Activated T-helper 17 cell treated with anti-CD3 and anti-CD28 coated beads, Interleukin-2, amount 50 U/mL, for 72 hours (primary cell): ENCODE results near the gene HUNK. TPM values are rescaled to one million over a fixed set of nuclear protein-coding genes. Genes with fewer than 3 reads are reported as not detected.
"Not testable (repeated sequence)": the region's sequence is repeated elsewhere in the genome, so short reads cannot be mapped to it uniquely, and the experiment has no call there.

Experiments
- ATAC-seq: fragments of 150-1000 bp; cut with Tn5 transposase; replicated peaks from 2 replicates; pipeline ENCODE4 v1.10.0; 2021; ENCODE audit warnings: mild to moderate bottlenecking, moderate library complexity
- H3K27ac Mint-ChIP-seq: one replicate; pipeline ENCODE4 v1.8.0; 2022; ENCODE audit warnings: mixed read lengths
- H3K27me3 Mint-ChIP-seq: one replicate; pipeline ENCODE4 v1.8.0; 2022; ENCODE audit warnings: mixed read lengths
- H3K36me3 Mint-ChIP-seq: one replicate; pipeline ENCODE4 v1.8.0; 2022; ENCODE audit warnings: low read depth, mild to moderate bottlenecking, mixed read lengths
- H3K4me1 Mint-ChIP-seq: one replicate; pipeline ENCODE4 v1.8.0; 2022; ENCODE audit warnings: mixed read lengths
- H3K4me3 Mint-ChIP-seq: one replicate; pipeline ENCODE4 v1.8.0; 2022; ENCODE audit warnings: mild to moderate bottlenecking, mixed read lengths
- H3K9me3 Mint-ChIP-seq: one replicate; pipeline ENCODE4 v1.8.0; 2022; ENCODE audit warnings: mixed read lengths
- total RNA-seq, 2 donors: library from RNA; stranded (reverse); gene quantifications; one replicate each; pipeline ENCODE4 v1.2.3, GENCODE V29; 2022

HUNK gene
- total RNA-seq, 2 donors from 2014 or later, result 0.61 to 0.85 TPM

DNA sequence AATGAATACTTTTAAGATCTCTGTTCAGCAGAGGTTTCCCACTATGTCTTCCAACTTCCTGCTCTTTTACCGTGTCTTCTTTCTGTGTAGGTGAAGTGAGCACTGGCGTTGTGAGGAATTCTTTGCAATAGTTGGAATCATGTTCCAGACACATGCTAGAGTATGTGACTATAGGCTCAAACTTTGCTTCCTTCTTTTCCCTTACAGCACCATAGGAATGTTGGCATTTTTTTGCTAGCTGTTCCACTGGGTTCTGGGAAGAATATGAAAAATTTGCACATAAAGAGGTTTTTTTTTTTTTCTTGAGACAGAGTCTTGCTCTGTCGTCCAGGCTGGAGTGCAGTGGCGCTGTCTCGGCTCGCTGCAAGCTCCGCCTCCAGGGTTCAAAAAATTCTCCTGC is 15.7 kb upstream of the HUNK start:
- Mint-ChIP-seq H3K27me3 (peaks cover 4% of the 10 kb centered on the region), H3K4me3 (no peak overlapping the region), H3K4me1 (no peaks in the 10 kb centered on the region), H3K27ac (no peak overlapping the region), H3K9me3 (no peaks in the 10 kb centered on the region), H3K36me3 (no peaks in the 10 kb centered on the region)
- ATAC-seq, result no peak

- H3K4me1 Mint-ChIP-seq, H3K9me3 Mint-ChIP-seq, H3K27me3 Mint-ChIP-seq, ATAC-seq, H3K36me3 Mint-ChIP-seq, H3K27ac Mint-ChIP-seq, H3K4me3 Mint-ChIP-seq: not testable (repeated sequence)
These were observed 15.2 kb upstream of the HUNK start for GRCh38 chr21:31857631-31858030.

- peaks cover 7% of the 10 kb centered on the region for H3K27me3 Mint-ChIP-seq
- no peaks in the 10 kb centered on the region for H3K36me3 Mint-ChIP-seq
- no peaks in the 10 kb centered on the region for H3K4me1 Mint-ChIP-seq
- H3K27ac Mint-ChIP-seq, result no peak overlapping the region
- H3K4me3 Mint-ChIP-seq, result no peak overlapping the region
- ATAC-seq, result no peak
- no peaks in the 10 kb centered on the region for H3K9me3 Mint-ChIP-seq
These were observed 12.0 kb upstream of the HUNK start for GRCh38 chr21:31860851-31861250.

DNA sequence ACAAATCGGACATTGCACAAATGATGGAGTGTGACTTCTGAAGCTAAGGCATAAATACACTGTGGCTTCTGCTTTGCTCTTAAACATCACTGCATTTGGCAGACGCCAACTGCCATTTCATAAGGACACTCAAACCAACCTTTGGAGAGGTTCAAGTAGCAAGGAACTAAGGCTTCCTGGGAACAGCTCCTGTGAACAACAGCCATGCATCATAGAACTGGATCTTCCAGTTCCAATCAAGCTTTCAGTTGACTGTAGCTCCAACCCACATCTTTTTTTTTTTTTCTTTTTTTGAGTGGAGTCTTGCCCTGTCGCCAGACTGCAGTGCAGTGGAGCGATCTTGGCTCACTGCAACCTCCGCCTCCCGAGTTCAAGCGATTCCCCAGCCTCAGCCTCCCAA is 10.7 kb upstream of the HUNK start:
- Mint-ChIP-seq H3K4me3 (no peak overlapping the region), H3K27me3 (peaks cover 7% of the 10 kb centered on the region), H3K27ac (no peak overlapping the region), H3K4me1 (no peaks in the 10 kb centered on the region), H3K36me3 (no peaks in the 10 kb centered on the region), H3K9me3 (no peaks in the 10 kb centered on the region)
- ATAC-seq, result no peak

DNA sequence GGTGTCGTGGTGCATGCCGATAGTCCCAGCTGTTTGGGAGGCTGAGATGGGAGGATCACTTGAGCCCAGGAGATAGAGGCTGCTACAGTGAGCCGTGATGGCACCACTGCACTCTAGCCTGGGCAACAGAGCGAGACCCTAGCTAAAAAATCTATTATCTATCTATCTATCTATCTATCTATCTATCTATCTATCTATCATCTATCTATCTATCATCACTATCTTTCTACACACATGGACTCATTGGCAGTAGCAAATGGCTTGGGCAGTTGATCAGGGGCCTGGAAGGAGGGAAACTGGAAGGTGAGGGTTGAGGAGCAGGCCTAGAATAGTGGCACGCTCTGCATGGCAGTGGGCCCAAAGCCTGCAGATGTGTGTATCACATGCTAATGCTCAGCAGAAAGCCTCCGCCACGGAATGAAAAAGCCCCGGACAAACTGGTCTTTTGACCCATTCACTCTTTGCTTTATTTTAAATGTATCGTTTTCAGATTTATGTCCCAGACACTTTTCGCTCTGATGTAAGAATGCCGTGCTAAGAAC is 7.3 kb upstream of the HUNK start:
- no peaks in the 10 kb centered on the region for H3K4me1 Mint-ChIP-seq
- no peaks in the 10 kb centered on the region for H3K9me3 Mint-ChIP-seq
- H3K36me3 Mint-ChIP-seq, result no peaks in the 10 kb centered on the region
- H3K4me3 Mint-ChIP-seq, result no peak overlapping the region
- peaks cover 15% of the 10 kb centered on the region for H3K27me3 Mint-ChIP-seq
- no peak for ATAC-seq
- no peak overlapping the region for H3K27ac Mint-ChIP-seq

DNA sequence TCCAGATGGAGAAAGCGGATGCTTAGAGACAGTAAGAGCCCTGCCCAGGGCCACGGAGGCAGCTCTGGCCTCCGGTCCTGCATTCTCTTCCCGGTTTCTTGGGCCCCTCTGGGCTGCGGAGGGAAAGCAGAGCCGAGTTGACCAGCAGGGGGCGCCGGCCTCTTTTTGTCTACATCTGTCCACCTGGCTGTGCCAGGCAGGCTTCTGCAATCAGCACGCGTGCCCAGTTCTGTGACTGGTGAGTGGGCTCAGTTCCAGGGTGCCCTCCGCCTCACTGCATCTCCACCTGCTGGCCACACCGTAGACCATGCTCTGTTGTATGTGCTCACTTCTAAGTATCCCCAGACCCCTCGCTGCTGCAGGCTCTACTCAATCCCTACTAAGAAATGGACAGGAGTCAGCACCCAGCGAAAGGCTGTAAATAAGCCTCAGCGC is 6.7 kb upstream of the HUNK start:
- ATAC-seq, result peak; percentile 83
- Mint-ChIP-seq H3K27me3 (peaks cover 13% of the 10 kb centered on the region), H3K4me3 (no peak overlapping the region), H3K4me1 (no peaks in the 10 kb centered on the region), H3K9me3 (no peaks in the 10 kb centered on the region), H3K36me3 (no peaks in the 10 kb centered on the region), H3K27ac (no peak overlapping the region)

DNA sequence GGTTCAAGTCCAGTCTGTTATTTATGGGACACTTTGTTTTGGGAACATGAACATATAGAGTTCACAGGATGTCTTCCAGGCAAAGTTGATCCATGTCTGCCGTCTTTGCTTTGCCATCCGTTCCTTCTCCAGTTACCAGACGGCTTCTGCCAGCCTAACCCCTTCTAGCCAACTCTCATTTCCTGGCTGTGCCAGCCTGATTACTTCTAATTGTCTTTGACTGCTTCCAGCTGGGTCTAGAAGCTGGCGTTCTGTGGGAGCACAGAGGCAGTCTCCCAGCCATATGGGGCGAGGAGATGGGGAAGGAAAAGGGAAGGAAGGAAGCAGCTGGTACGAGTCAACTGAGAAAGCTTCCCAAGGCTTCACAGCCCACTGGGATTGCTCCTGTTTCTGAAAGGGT is 3.1 kb upstream of the HUNK start:
- Mint-ChIP-seq H3K4me3 (no peak overlapping the region), H3K27me3 (peaks cover 29% of the 10 kb centered on the region), H3K9me3 (no peaks in the 10 kb centered on the region), H3K27ac (no peak overlapping the region), H3K36me3 (no peaks in the 10 kb centered on the region), H3K4me1 (no peaks in the 10 kb centered on the region)
- ATAC-seq, result no peak

DNA sequence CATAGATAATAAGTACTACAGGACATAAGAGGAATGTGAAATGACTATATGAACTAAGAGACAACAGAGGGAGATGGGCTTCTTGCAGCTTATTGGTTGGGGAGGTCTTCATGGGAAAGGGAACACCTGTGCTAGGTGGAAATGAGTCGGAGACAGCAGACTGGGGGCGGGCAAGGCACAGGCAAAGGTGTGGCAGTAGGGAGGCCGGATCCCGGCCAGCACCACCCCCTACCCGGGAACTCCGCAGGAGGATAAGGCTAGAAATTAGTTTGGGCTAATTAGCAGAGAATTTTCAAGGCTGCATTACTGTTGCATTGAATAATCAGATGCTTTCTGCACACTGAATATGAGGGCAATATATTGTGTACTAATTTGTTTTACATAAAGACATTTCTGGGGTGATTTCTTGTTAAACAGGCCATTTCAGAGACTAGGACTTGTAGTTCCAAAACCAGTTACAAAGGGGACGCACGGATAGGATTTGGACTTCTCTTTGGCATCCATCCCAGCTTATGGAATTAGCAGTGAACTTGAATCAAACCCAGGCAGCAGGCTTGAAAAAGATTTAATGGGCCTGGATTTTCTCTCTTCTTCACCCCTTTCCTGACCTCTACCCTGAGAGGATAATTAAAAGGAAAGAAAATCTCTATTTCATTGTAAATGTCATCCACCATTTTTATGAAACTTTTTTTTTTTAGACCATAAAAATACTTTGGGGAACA is 2.2 kb upstream of the HUNK start:
- Mint-ChIP-seq H3K27me3 (peaks cover 31% of the 10 kb centered on the region), H3K27ac (no peak overlapping the region), H3K36me3 (no peaks in the 10 kb centered on the region), H3K9me3 (no peaks in the 10 kb centered on the region), H3K4me1 (no peaks in the 10 kb centered on the region), H3K4me3 (no peak overlapping the region)
- no peak for ATAC-seq

DNA sequence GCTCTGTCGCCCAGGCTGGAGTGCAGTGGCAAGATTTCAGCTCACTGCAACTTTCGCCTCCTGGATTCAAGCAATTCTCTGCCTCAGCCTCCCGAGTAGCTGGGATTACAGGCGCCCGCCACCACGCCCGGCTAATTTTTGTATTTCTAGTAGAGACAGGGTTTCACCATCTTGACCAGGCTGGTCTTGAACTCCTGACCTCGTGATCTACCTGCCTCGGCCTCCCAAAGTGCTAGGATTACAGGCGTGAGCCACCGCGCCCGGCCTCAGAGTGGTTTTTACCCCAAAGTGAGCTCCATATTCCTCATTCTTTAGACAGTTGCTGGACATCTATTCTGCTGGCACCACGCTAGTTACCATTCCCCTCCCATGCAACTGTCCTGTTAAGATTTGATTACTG is 1.4 kb upstream of the HUNK start:
- peak overlapping the region; percentile 74 for H3K4me3 Mint-ChIP-seq
- H3K27ac Mint-ChIP-seq, H3K4me1 Mint-ChIP-seq, ATAC-seq, H3K9me3 Mint-ChIP-seq, H3K36me3 Mint-ChIP-seq: not testable (repeated sequence)
- H3K27me3 Mint-ChIP-seq, result peaks cover 37% of the 10 kb centered on the region

GRCh38 chr21:31872072-31872451 is 758 bp upstream of the HUNK start:
- H3K4me3 Mint-ChIP-seq, result peak overlapping the region; percentile 74
- no peaks in the 10 kb centered on the region for H3K4me1 Mint-ChIP-seq
- no peak overlapping the region for H3K27ac Mint-ChIP-seq
- peaks cover 37% of the 10 kb centered on the region for H3K27me3 Mint-ChIP-seq
- no peaks in the 10 kb centered on the region for H3K36me3 Mint-ChIP-seq
- no peak for ATAC-seq
- H3K9me3 Mint-ChIP-seq, result no peaks in the 10 kb centered on the region

DNA sequence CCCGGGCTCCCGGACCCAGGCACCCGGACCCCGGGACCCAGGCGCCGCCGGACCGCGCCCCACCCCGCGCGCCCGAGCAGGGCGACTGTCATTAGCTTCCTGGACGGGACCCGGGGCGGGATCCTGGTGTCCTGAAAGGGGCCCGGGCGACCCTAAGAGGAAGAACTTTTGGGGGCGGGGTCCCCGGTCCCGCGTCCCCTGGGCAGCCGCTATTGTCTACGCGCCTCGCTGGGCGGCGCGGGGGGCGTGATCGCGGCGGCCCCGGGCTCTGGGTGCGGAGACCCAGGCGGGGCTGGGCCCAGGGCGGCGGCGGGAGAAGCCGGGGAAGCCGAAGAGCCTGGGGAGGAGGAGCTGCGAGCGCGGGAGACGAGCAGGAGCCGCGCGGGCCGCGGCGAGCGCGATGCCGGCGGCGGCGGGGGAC is 465 bp downstream of the HUNK start:
- no peak overlapping the region for H3K4me3 Mint-ChIP-seq
- H3K27ac Mint-ChIP-seq, result no peak overlapping the region
- H3K9me3 Mint-ChIP-seq, result no peaks in the 10 kb centered on the region
- H3K4me1 Mint-ChIP-seq, result no peaks in the 10 kb centered on the region
- peaks cover 41% of the 10 kb centered on the region for H3K27me3 Mint-ChIP-seq
- peak; percentile 28 for ATAC-seq
- H3K36me3 Mint-ChIP-seq, result no peaks in the 10 kb centered on the region

DNA sequence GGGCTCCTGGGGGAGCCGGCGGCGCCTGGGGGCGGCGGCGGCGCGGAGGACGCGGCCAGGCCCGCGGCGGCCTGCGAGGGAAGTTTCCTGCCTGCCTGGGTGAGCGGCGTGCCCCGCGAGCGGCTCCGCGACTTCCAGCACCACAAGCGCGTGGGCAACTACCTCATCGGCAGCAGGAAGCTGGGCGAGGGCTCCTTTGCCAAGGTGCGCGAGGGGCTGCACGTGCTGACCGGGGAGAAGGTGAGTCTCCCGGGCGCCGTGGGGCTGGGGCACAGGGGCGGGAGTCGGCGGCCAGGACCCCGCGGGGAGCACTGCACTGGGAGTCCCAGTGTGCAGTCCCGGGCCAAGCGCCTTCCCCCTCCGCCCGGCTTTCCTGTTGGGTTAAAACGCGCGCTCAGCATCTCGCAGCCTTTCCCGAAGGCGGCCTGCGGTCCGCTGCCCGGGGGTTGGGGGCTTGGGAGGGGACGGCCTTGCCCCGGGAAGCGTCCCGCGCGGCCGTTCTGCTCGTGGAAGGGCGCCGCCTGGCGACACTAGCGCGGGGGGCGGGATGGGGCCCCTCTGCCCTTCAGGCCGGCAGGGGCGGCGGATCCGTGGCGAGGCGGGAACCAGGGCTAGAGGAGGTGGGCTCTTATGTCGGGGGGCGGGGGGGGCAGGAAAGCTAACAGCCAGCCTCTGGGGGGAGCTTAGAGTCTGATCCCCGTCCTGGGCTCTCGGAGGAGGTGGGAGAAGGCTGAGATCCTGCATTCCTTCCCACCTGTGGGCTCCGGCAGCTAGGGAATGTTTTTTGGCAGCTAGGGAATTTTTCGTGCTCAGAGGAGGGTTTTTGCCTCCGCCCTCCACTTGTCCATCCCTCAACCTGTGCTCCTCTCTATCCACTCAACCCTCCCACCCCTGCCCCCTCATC is 1.1 kb downstream of the HUNK start:
- H3K9me3 Mint-ChIP-seq, result no peaks in the 10 kb centered on the region
- peaks cover 38% of the 10 kb centered on the region for H3K27me3 Mint-ChIP-seq
- H3K4me3 Mint-ChIP-seq, result peak overlapping the region; percentile 16
- no peak overlapping the region for H3K27ac Mint-ChIP-seq
- no peaks in the 10 kb centered on the region for H3K36me3 Mint-ChIP-seq
- peak; percentile 66 for ATAC-seq
- no peaks in the 10 kb centered on the region for H3K4me1 Mint-ChIP-seq

- Mint-ChIP-seq H3K27ac (no peak overlapping the region), H3K4me3 (peak overlapping the region; percentile 16), H3K36me3 (no peaks in the 10 kb centered on the region), H3K4me1 (no peaks in the 10 kb centered on the region), H3K9me3 (no peaks in the 10 kb centered on the region), H3K27me3 (peaks cover 37% of the 10 kb centered on the region)
- no peak for ATAC-seq
These were observed 2.0 kb downstream of the HUNK start for GRCh38 chr21:31874812-31875212.

- H3K9me3 Mint-ChIP-seq, result no peaks in the 10 kb centered on the region
- peaks cover 37% of the 10 kb centered on the region for H3K27me3 Mint-ChIP-seq
- no peak overlapping the region for H3K27ac Mint-ChIP-seq
- no peaks in the 10 kb centered on the region for H3K4me1 Mint-ChIP-seq
- ATAC-seq, result no peak
- H3K4me3 Mint-ChIP-seq, result peak overlapping the region; percentile 32
- no peaks in the 10 kb centered on the region for H3K36me3 Mint-ChIP-seq
These were observed 2.7 kb downstream of the HUNK start for GRCh38 chr21:31875496-31876015.
